Hepatocyte (in vitro differentiated cells): Measurements from ENCODE around the gene ALPK3. TPM values are rescaled to one million over a fixed set of nuclear protein-coding genes. Genes with fewer than 3 reads are reported as not detected.

ENCODE experiments used
- DNase-seq: peaks from one replicate; pipeline ENCODE4 v3.0.0-alpha.2; 2016; ENCODE audit warnings: low spot score
- H2AFZ ChIP-seq: fragments of 200-600 bp; sonication (generic); 2 replicates; pipeline ENCODE4 v1.6.0; 2016; ENCODE audit warnings: antibody characterized with exemption, mild to moderate bottlenecking
- H3K27ac ChIP-seq: fragments of 200-600 bp; sonication (generic); 2 replicates; pipeline ENCODE4 v1.5.1; 2016; ENCODE audit warnings: mild to moderate bottlenecking
- H3K27me3 ChIP-seq: fragments of 200-600 bp; sonication (generic); 2 replicates; pipeline ENCODE4 v1.6.1; 2016
- H3K36me3 ChIP-seq: fragments of 200-600 bp; sonication (generic); replicated peaks from 2 replicates; pipeline ENCODE4 v1.5.1; 2016; ENCODE audit warnings: low read depth; ENCODE audit not compliant: insufficient read depth
- H3K4me1 ChIP-seq: fragments of 200-600 bp; sonication (generic); 2 replicates; pipeline ENCODE4 v1.5.1; 2016; ENCODE audit warnings: mild to moderate bottlenecking, moderate library complexity; ENCODE audit not compliant: insufficient read depth
- H3K4me2 ChIP-seq: fragments of 200-600 bp; sonication (generic); 2 replicates; pipeline ENCODE4 v1.6.0; 2016
- H3K4me3 ChIP-seq: fragments of 200-600 bp; sonication (generic); 2 replicates; pipeline ENCODE4 v1.5.1; 2016; ENCODE audit warnings: mild to moderate bottlenecking
- H3K79me2 ChIP-seq: fragments of 200-600 bp; sonication (generic); 2 replicates; pipeline ENCODE4 v1.6.0; 2017; ENCODE audit warnings: mild to moderate bottlenecking
- H3K9me2 ChIP-seq: fragments of 200-600 bp; sonication (generic); replicated peaks from 2 replicates; pipeline ENCODE4 v1.6.0; 2017; ENCODE audit warnings: mild to moderate bottlenecking; ENCODE audit not compliant: insufficient read depth
- H3K9me3 ChIP-seq: fragments of 200-600 bp; sonication (generic); 2 replicates; pipeline ENCODE4 v1.5.1; 2016; ENCODE audit warnings: low read depth, mild to moderate bottlenecking
- H4K20me1 ChIP-seq: fragments of 200-600 bp; sonication (generic); 2 replicates; pipeline ENCODE4 v1.6.0; 2016; ENCODE audit warnings: mild to moderate bottlenecking; ENCODE audit not compliant: insufficient read depth, poor library complexity, severe bottlenecking
- EZH2 ChIP-seq: fragments of 200-600 bp; sonication (generic); IDR thresholded peaks from 2 replicates; pipeline ENCODE4 v1.6.1; 2016; ENCODE audit warnings: antibody characterized with exemption, mild to moderate bottlenecking, borderline replicate concordance
- EZH2phosphoT487 ChIP-seq: fragments of 200-600 bp; sonication (generic); IDR thresholded peaks from one replicate; pipeline ENCODE4 v1.6.1; 2018; ENCODE audit warnings: antibody characterized with exemption, mild to moderate bottlenecking, low read depth, moderate library complexity; ENCODE audit not compliant: unreplicated experiment, severe bottlenecking
- WGBS: methylation state at CpG from one replicate; pipeline ENCODE4 v1.1.6; 2016; ENCODE audit warnings: low lambda C conversion rate; ENCODE audit errors: missing lambda C conversion rate; 5-methylcytosine and 5-hydroxymethylcytosine counted together
- polyA plus RNA-seq: library from polyadenylated mRNA; unstranded; fragments of >200 nt; fragmentation: Nextera tagmentation; extraction: Ambion mirVana; gene quantifications from 2 replicates; pipeline ENCODE4 v1.2.1, GENCODE V29; 2016
- total RNA-seq: library from RNA; depleted of rRNA; stranded (reverse); fragments of >200 nt; gene quantifications from 2 replicates; pipeline ENCODE4 v1.2.3, GENCODE V29; 2014
- TF ChIP-seq, protein P1 (sequence below): fragments of 200-600 bp; sonication (generic); IDR thresholded peaks from 2 replicates; pipeline ENCODE4 v1.5.1; 2016; ENCODE audit warnings: antibody characterized with exemption, mild to moderate bottlenecking; ENCODE audit not compliant: poor library complexity

ALPK3 gene
- total and polyA plus RNA-seq, 2 experiments from 2014 or later, result 7.1 to 25.3 TPM

- Histone ChIP-seq H3K36me3 (no peaks in the 10 kb centered on the region), H4K20me1 (no peaks in the 10 kb centered on the region), H3K79me2 (no peaks in the 10 kb centered on the region), H2AFZ (no peak overlapping the region), H3K4me2 (no peak overlapping the region), H3K9me3 (no peaks in the 10 kb centered on the region), H3K27ac (no peak overlapping the region), H3K4me3 (no peak overlapping the region), H3K4me1 (no peaks in the 10 kb centered on the region), H3K9me2 (no peaks in the 10 kb centered on the region), H3K27me3 (no peaks in the 10 kb centered on the region)
- TF ChIP-seq EZH2, result no peak
- TF ChIP-seq EZH2phosphoT487, result no peak
- TF ChIP-seq, protein P1, sequence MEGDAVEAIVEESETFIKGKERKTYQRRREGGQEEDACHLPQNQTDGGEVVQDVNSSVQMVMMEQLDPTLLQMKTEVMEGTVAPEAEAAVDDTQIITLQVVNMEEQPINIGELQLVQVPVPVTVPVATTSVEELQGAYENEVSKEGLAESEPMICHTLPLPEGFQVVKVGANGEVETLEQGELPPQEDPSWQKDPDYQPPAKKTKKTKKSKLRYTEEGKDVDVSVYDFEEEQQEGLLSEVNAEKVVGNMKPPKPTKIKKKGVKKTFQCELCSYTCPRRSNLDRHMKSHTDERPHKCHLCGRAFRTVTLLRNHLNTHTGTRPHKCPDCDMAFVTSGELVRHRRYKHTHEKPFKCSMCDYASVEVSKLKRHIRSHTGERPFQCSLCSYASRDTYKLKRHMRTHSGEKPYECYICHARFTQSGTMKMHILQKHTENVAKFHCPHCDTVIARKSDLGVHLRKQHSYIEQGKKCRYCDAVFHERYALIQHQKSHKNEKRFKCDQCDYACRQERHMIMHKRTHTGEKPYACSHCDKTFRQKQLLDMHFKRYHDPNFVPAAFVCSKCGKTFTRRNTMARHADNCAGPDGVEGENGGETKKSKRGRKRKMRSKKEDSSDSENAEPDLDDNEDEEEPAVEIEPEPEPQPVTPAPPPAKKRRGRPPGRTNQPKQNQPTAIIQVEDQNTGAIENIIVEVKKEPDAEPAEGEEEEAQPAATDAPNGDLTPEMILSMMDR, result no peak
- no peak for DNase-seq
- 86% methylated on average over 12 of the region's 12 CpGs for WGBS
These were observed 77.7 kb downstream of the ALPK3 start for GRCh38 chr15:84894736-84895425.

GRCh38 chr15:84898761-84899160 lies 81.6 kb downstream of the ALPK3 start:
- Histone ChIP-seq H3K27me3 (no peaks in the 10 kb centered on the region), H3K79me2 (no peaks in the 10 kb centered on the region), H3K9me2 (no peaks in the 10 kb centered on the region), H3K4me2 (no peak overlapping the region), H3K9me3 (no peaks in the 10 kb centered on the region), H3K36me3 (no peaks in the 10 kb centered on the region), H4K20me1 (no peaks in the 10 kb centered on the region), H2AFZ (no peak overlapping the region), H3K27ac (no peak overlapping the region), H3K4me1 (no peaks in the 10 kb centered on the region), H3K4me3 (no peak overlapping the region)
- no peak for DNase-seq
- TF ChIP-seq, protein P1, result no peak
- TF ChIP-seq EZH2phosphoT487, result no peak
- no peak for TF ChIP-seq EZH2
- 40% methylated on average over 4 of the region's 4 CpGs for WGBS

GRCh38 chr15:84899750-84900149 lies 82.6 kb downstream of the ALPK3 start:
- Histone ChIP-seq H3K27ac (no peak overlapping the region), H3K4me3 (no peak overlapping the region), H3K4me1 (no peaks in the 10 kb centered on the region), H2AFZ (no peak overlapping the region), H3K36me3 (no peaks in the 10 kb centered on the region), H3K9me2 (no peaks in the 10 kb centered on the region), H3K27me3 (no peaks in the 10 kb centered on the region), H3K79me2 (no peaks in the 10 kb centered on the region), H3K4me2 (no peak overlapping the region), H4K20me1 (no peaks in the 10 kb centered on the region), H3K9me3 (no peaks in the 10 kb centered on the region)
- TF ChIP-seq EZH2 (no peak), EZH2phosphoT487 (no peak)
- TF ChIP-seq, protein P1, result no peak
- 91% methylated on average over 7 of the region's 7 CpGs for WGBS
- DNase-seq, result no peak
